Calu3 (cell line): ENCODE results near the gene B4GALNT2. TPM values are rescaled to one million over a fixed set of nuclear protein-coding genes. Genes with fewer than 3 reads are reported as not detected.
"Not testable (repeated sequence)": the region's sequence is repeated elsewhere in the genome, so short reads cannot be mapped to it uniquely, and the experiment has no call there.

ENCODE experiments used
- BruUV-seq: library from RNA; stranded (reverse); fragments of 400-500 nt; replicated peaks from 2 replicates; lab custom pipeline; 2021; lab: Mats Ljungman, UMichigan
- CTCF ChIA-PET: fragments of 300-600 bp; sonication (Branson Sonifier 250); formaldehyde crosslinking; loops from one replicate; lab custom pipeline; 2022; ENCODE audit warnings: antibody characterized with exemption; lab: Charles Lee
- DNase-seq: peaks from one replicate; pipeline ENCODE4 v3.0.0; 2022
- H3K27ac Mint-ChIP-seq: one replicate; pipeline ENCODE4 v1.8.0; 2022; ENCODE audit warnings: mixed read lengths; ENCODE audit not compliant: unreplicated experiment
- H3K27me3 Mint-ChIP-seq: one replicate; pipeline ENCODE4 v1.8.0; 2022; ENCODE audit warnings: mixed read lengths; ENCODE audit not compliant: unreplicated experiment
- H3K36me3 Mint-ChIP-seq: one replicate; pipeline ENCODE4 v1.8.0; 2022; ENCODE audit warnings: mild to moderate bottlenecking, moderate library complexity, mixed read lengths; ENCODE audit not compliant: insufficient read depth, unreplicated experiment
- H3K4me1 Mint-ChIP-seq: one replicate; pipeline ENCODE4 v1.8.0; 2022; ENCODE audit warnings: mild to moderate bottlenecking, low read depth, mixed read lengths; ENCODE audit not compliant: unreplicated experiment
- H3K4me3 Mint-ChIP-seq: one replicate; pipeline ENCODE4 v1.8.0; 2022; ENCODE audit warnings: mild to moderate bottlenecking, low read depth, moderate library complexity, mixed read lengths; ENCODE audit not compliant: unreplicated experiment
- H3K9me3 Mint-ChIP-seq: one replicate; pipeline ENCODE4 v1.8.0; 2022; ENCODE audit warnings: low read depth, mixed read lengths; ENCODE audit not compliant: unreplicated experiment
- intact Hi-C: fragments of 100-400 bp; cut with micrococcal nuclease; formaldehyde crosslinking; loops from one replicate; pipeline ENCODE4 v1.10.0; 2022; ENCODE audit not compliant: unreplicated experiment
- total RNA-seq: library from RNA; stranded (reverse); gene quantifications from 2 replicates; pipeline ENCODE4 v1.2.3, GENCODE V29; 2022
- TF ChIP-seq, protein P1 (sequence below): fragments of 200-600 bp; IDR thresholded peaks from one replicate; pipeline ENCODE4 v1.8.0; 2022; ENCODE audit warnings: antibody characterized with exemption; ENCODE audit not compliant: unreplicated experiment

The B4GALNT2 gene
- total RNA-seq, 1 experiment from 2014 or later, result 1.3 TPM

GRCh38 chr17:49125449-49125848 lies 7.1 kb upstream of the B4GALNT2 start:
- Mint-ChIP-seq H3K27me3 (peaks cover 45% of the 10 kb centered on the region), H3K4me1 (no peaks in the 10 kb centered on the region), H3K4me3 (no peak overlapping the region), H3K36me3 (no peaks in the 10 kb centered on the region), H3K27ac (no peak overlapping the region), H3K9me3 (peaks cover 11% of the 10 kb centered on the region)
- TF ChIP-seq, protein P1, sequence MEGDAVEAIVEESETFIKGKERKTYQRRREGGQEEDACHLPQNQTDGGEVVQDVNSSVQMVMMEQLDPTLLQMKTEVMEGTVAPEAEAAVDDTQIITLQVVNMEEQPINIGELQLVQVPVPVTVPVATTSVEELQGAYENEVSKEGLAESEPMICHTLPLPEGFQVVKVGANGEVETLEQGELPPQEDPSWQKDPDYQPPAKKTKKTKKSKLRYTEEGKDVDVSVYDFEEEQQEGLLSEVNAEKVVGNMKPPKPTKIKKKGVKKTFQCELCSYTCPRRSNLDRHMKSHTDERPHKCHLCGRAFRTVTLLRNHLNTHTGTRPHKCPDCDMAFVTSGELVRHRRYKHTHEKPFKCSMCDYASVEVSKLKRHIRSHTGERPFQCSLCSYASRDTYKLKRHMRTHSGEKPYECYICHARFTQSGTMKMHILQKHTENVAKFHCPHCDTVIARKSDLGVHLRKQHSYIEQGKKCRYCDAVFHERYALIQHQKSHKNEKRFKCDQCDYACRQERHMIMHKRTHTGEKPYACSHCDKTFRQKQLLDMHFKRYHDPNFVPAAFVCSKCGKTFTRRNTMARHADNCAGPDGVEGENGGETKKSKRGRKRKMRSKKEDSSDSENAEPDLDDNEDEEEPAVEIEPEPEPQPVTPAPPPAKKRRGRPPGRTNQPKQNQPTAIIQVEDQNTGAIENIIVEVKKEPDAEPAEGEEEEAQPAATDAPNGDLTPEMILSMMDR, result no peak
- BruUV-seq, result no TSS peak
- CTCF ChIA-PET, result no interaction called here
- DNase-seq, result no peak
- intact Hi-C loops, result no loop called here

DNA sequence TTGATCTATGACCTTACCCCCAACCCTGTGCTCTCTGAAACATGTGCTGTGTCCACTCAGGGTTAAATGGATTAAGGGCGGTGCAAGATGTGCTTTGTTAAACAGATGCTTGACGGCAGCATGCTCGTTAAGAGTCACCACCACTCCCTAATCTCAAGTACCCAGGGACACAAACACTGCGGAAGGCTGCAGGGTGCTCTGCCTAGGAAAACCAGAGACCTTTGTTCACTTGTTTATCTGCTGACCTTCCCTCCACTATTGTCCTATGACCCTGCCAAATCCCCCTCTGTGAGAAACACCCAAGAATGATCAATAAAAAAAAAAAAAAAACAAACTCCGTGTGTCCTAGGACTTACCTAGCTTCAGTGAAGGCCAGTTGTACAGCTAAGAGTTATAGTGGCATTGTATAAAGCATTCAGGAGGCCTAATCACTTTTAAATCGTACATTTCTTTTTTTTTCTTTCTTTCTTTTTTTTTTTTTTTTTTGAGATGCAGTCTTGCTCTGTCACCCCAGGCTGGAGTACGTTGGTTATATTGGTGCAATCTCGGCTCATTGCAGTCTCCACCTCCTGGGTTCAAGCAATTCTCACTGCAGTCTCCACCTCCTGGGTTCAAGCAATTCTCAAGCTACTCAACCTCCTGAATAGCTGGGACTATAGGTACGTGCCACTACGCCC lies 6.2 kb upstream of the B4GALNT2 start:
- CTCF ChIA-PET, intact Hi-C loops: not testable (repeated sequence)
- H3K27me3 Mint-ChIP-seq, result peaks cover 45% of the 10 kb centered on the region

DNA sequence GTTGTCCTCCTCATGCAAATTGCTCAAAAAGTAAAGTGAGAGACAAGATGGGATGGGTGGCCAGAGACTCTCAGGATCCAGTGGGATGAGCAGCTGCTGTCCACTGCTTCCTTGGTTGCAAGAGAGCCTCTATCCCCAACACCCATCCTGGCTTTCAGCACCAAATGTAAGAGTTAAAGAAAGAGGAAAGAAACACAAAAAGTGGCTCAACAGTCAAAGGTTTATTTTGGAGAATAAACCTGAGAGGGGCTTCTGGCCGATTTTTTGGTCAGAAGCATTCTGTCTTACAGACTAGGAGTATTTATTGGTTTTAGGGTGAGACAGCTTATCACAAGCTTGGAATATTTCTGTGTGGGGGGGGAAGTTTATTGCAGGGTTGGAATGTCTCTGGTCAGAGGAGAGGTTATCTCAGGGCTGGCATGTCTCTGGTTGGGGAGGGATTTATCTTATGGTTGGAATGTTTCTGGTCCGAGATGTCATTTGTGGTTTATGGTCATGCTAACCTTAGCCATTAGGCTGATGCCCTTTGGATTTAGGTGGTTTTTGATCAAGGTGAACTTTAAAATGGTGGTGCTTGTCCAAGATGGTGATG lies 3.1 kb upstream of the B4GALNT2 start:
- Mint-ChIP-seq H3K36me3 (peaks cover 13% of the 10 kb centered on the region), H3K27me3 (peaks cover 48% of the 10 kb centered on the region)
- CTCF ChIA-PET, H3K4me1 Mint-ChIP-seq, H3K27ac Mint-ChIP-seq, H3K4me3 Mint-ChIP-seq, H3K9me3 Mint-ChIP-seq, intact Hi-C loops, BruUV-seq, DNase-seq: not testable (repeated sequence)

More for the DNA sequence above, 6.2 kb upstream of the B4GALNT2 start:
- not testable (repeated sequence) for DNase-seq, H3K4me1 Mint-ChIP-seq, H3K36me3 Mint-ChIP-seq, BruUV-seq, H3K4me3 Mint-ChIP-seq, H3K27ac Mint-ChIP-seq
- H3K9me3 Mint-ChIP-seq, result peaks cover 11% of the 10 kb centered on the region

- peaks cover 10% of the 10 kb centered on the region for H3K4me1 Mint-ChIP-seq
- H3K36me3 Mint-ChIP-seq, result peaks cover 13% of the 10 kb centered on the region
- CTCF ChIA-PET, result interaction anchor here (0.6 to 1.8 kb wide), 5 partner anchors 16 to 466 kb away, joined by 3 to 6 read pairs (median 4); no protein-coding TSS in a partner anchor
- H3K27me3 Mint-ChIP-seq, result peaks cover 48% of the 10 kb centered on the region
- intact Hi-C loops, result no loop called here
- no peak for DNase-seq
- peaks cover 7% of the 10 kb centered on the region for H3K9me3 Mint-ChIP-seq
- TF ChIP-seq, protein P1, result no peak
- H3K4me3 Mint-ChIP-seq, result no peak overlapping the region
- no TSS peak for BruUV-seq
- H3K27ac Mint-ChIP-seq, result no peak overlapping the region
Observed at GRCh38 chr17:49130891-49131290, 1.7 kb upstream of the B4GALNT2 start.

GRCh38 chr17:49132317-49132698 lies 261 bp upstream of the B4GALNT2 start:
- H3K9me3 Mint-ChIP-seq, result peaks cover 7% of the 10 kb centered on the region
- intact Hi-C loops, result no loop called here
- H3K4me1 Mint-ChIP-seq, result peaks cover 10% of the 10 kb centered on the region
- H3K36me3 Mint-ChIP-seq, result peaks cover 13% of the 10 kb centered on the region
- no peak for DNase-seq
- CTCF ChIA-PET, result interaction anchor here (0.6 to 1.8 kb wide), 2 partner anchors 15 to 617 kb away, joined by 3 to 4 read pairs; no protein-coding TSS in a partner anchor
- TF ChIP-seq, protein P1, result no peak
- peak overlapping the region; percentile 89 for H3K4me3 Mint-ChIP-seq
- H3K27ac Mint-ChIP-seq, result peak overlapping the region; percentile 17
- no TSS peak for BruUV-seq
- peaks cover 48% of the 10 kb centered on the region for H3K27me3 Mint-ChIP-seq
